Transverse colon (tissue), 4 donors: ENCODE data around the gene KMT2B.

ENCODE experiments used
- CTCF ChIP-seq, 5 experiments: fragments of 200-600 bp in 3 of 5; fragments of 450-650 bp in 2 of 5; sonication (generic) in 3 of 5; IDR thresholded peaks; 1 replicate in 2 of 5; 2 replicates in 3 of 5; pipeline ENCODE4 v1.5.1; 2016 to 2017; ENCODE audit warnings: antibody characterized with exemption in 5 of 5, inconsistent platforms in 3 of 5, mild to moderate bottlenecking in 2 of 5, moderate library complexity in 1 of 5
- EP300 ChIP-seq: sonication (generic); formaldehyde crosslinking; IDR thresholded peaks from one replicate; pipeline ENCODE4 v1.6.1; 2017; ENCODE audit warnings: antibody characterized with exemption, low read depth
- POLR2AphosphoS5 ChIP-seq, 3 donors: sonication (generic); formaldehyde crosslinking; IDR thresholded peaks; one replicate each; pipeline ENCODE4 v1.6.1; 2016; ENCODE audit warnings: antibody characterized with exemption in 3 of 3

DNA sequence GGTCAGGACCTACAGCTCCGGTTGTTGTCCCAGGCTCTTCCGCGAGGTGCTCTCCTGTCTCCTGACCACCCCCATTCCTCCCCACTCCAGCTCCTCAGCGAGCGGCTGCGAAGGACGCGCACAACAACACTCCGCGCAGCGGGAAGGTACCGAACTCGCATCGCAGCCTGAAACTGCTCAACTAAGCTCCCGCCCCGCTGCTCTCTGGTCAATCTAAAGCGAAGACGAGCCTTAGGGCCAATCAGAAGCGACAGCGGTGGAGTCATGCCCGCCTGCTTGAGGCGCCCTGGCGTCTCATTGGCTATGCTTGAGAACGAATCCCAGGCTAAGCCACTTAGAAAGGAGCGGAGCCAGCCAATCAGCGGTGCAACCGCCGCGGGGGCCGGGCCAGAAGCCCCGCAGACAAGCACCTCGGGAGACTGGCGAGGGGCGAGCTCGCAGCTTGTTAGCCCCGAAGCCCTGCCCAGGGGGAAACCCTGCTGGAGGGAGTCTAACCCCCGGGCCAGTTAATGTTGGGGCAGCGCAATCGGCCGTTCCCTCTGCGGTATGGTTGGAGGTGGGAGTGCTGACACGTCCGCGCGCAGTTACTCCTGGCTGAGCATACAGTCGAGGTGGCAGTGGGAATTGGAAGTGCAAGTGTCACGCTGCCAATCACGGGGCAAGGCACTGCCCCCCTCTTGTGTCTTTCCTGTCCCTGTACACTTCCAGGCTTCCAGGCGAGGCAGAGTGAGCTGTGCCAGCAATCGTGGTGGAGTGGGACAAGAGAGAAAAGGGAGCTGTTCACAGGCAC, 15.4 kb upstream of the KMT2B start:
- peak in 1 of 3 donors; percentile 63 for TF ChIP-seq POLR2AphosphoS5 (IDR thresholded peaks at IDR 0.05)
- no peak for TF ChIP-seq CTCF (IDR thresholded peaks at IDR 0.05)
- TF ChIP-seq EP300, result no peak
